ENCODE measurements around the gene SNED1.
"Not testable (repeated sequence)": the region's sequence is repeated elsewhere in the genome, so short reads cannot be mapped to it uniquely, and the experiment has no call there.

Gene SNED1

GRCh38 chr2:241083091-241083415, 84.6 kb downstream of the SNED1 start:
- no peak for DNase-seq (ENCODE audit: low read depth in 2 of 2)

GRCh38 chr2:241084856-241085444, 86.5 kb downstream of the SNED1 start:
- DNase-seq (ENCODE audit: low read depth in 2 of 2) = no peak

DNA sequence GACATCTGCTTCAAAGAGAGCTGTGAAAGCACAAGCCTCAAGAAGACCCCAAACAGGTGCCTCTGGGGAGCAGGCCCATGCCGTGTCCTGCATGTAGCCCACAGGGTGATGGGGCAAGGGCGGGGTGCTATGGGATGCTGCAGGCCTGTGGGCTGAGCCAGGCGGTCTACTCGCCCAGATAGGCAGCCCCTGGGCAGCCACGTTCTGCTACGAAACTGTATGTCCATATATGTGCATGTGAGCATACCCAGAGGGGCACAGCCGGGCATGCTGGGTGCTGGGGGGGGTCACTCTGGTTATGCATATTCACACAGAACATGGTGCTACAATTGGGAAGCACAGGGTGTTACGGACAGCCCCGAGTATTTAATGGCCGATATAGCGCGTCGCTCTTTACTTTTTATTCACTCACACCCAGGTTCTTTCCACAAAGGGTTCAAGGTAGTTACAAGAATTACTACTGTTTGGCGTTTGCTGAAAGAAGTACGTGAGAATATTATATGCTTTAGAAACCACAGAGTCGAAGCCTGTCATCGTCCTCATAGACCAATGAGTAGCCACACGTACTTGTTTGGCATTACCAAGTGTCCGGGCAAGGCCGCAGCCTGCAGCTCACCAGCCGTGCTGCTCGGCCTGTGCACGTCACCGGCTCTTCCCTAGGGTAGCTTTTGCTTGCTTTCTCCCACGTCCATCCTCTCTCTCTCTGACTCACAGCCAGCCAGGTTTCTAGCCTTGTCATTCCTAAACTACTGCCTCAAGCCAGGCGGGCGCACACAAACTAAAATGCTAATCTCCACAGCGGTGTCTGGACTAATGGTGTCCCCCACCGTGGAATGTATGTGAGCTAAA, 89.2 kb downstream of the SNED1 start:
- no peak for DNase-seq (ENCODE audit: low read depth in 2 of 2)

DNA sequence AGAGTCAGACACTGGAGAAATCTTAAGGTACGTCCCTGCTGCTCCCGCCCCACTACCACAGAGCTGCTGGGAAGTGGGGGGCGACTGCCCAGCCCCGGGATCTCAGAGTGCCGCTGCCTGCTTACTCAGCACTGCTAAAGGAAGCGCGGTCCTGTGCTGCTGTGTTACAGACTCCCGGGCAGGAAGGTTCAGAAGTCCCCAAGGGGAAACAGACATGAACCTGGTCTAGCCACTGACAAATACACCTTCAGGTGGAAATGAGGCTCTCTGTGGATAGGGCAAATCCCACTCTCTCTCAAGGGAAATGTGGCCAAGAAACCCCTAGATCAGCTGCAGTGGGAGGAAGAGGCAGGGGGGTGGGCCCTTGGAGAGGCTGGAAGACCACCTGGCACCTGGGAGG, 90.0 kb downstream of the SNED1 start:
- no peak for DNase-seq (ENCODE audit: low read depth in 2 of 2)

- no peak for DNase-seq (ENCODE audit: low read depth in 2 of 2)
Observed at GRCh38 chr2:241088791-241089732, 90.6 kb downstream of the SNED1 start.

DNA sequence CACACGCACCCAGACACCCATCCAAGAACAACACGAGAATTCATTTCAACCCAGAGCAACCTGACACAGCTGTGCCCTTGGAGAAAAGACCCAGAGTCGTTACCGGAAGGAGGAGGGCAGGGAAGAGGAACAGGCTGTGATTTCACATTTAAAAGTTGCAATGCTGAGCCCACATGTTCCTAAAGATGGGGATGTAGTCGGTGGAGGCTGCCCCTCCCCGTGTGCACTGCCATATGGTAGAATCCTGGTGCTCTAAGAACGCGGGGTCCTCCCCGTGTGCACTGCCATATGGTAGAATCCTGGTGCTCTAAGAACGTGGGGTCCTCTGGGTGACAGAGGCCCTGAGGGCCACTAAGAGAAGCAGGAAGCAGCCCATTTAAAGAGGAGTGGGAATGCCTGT, 92.8 kb downstream of the SNED1 start:
- no peak for DNase-seq (ENCODE audit: low read depth in 2 of 2)

- DNase-seq (ENCODE audit: low read depth in 2 of 2) = no peak
Observed at GRCh38 chr2:241091734-241092445, 93.5 kb downstream of the SNED1 start.

DNA sequence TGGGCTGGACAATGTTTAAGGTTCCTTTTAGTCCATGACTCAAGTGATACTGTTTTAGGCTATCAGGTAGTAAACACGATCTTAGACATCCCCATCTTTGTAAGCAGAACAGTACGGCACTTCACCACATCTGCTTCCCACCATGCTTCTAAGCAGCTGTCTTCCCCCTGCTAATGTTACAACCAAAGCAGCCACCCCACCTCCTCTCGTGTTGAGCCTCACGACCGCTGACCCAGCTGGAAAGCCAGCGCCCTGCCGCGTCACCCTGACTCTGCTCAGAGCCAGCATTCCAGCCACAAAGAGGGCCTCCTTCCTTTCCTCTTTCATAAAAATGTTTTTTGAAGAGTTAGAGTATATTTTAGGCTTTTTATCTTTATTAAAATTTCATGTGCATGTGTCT, 94.3 kb downstream of the SNED1 start:
- no peak for DNase-seq (ENCODE audit: low read depth in 2 of 2)

GRCh38 chr2:241093133-241093781, 94.8 kb downstream of the SNED1 start:
- not testable (repeated sequence) for DNase-seq (ENCODE audit: low read depth in 2 of 2)

DNA sequence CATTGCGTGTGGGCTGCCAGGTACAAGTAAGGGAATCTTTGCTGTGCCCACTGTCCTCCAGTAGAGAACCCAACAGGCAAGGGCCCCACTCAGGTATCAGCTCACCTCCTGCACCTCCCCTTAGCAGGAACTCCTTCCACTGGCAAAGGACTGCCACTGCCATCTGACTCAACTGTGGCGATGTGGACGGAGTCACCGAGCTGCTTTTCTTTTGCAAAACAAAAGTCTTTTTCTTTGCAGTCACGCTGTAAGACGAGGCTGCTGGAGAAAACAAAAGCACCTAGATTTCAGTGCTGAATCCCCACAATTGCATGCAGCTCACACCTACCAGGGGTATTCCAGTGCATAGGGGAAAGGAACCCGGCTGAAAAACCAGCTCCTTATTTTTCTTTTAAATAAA, 95.8 kb downstream of the SNED1 start:
- DNase-seq (ENCODE audit: low read depth in 2 of 2) = no peak

DNA sequence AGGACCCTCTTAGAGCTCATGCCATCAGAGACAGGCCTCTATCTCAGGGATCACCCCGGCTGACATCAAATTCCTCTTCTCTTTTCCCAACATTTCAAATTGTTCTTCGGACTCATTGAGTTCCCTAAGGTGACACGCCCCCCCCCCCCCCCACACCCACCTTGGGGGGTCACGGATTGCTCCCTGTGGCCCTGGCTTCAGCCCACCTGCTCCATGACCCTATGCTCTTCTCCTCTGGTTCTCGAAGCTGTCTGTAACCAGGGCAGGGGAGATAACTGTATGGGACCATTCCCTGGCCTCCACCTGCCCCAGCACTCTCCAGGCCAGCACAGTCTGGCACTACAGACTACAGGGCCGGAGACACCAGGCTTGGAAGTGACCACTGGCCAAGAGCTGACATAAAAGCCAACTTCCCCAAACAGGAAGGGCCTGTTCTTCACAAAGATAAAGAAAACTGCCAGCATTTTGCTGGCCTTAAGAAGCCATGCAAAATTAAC, 96.6 kb downstream of the SNED1 start:
- DNase-seq (ENCODE audit: low read depth in 2 of 2) = no peak

- no peak for DNase-seq (ENCODE audit: low read depth in 2 of 2)
Observed at GRCh38 chr2:241095594-241096290, 97.3 kb downstream of the SNED1 start.

DNA sequence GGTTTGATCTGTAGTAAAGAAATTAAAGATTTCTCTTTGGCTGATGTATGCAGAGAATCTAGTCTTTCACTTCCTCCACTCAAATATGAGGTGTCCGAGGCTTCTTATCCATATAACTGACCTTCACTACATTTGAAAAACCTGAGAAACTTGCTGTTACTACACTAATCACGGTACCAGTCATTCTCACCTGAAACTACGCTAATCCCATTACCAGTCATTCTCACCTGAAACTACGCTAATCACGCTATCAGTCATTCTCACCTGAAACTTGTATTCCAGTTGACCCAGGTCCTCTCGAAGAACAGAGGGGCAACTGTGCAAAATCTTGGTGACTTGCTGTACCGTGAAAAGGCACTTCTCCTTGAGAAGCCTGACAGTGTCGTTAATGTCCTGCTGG, 98.6 kb downstream of the SNED1 start:
- DNase-seq (ENCODE audit: low read depth in 2 of 2) = no peak

- DNase-seq (ENCODE audit: low read depth in 2 of 2) = no peak
Observed at GRCh38 chr2:241099246-241099645, 100.8 kb downstream of the SNED1 start.

DNA sequence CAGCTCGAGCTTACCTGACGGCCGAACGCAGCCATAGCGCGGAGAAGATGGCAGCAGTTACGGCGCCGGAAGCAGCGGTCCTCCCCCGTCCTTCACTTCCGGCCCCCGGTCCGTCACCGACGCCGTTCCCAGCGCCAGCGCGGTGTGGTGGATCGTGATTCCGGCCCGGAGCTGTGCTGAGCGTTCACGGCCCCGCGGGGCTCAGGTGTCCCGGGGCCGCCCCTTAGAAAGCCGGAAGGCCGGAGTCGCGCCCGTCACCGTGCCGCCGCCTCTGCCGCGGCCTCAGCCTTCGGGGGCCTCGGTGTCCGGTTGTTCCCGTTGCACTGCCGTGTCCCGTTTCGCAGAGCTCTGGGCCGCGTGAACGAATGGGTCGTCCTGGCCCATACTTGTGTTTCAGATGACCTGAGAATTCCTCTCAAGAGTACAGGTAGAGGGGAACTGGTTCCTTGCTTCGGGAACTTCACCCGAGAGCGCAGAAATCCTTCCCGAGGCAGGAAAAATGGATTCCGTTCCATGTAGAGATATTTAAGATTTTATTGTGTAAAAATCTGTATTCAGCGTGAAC, 103.9 kb downstream of the SNED1 start, which contains the start of gene MTERF4:
TSS of gene MTERF4 (minus strand) at position 49 of the 565 bp plus-strand sequence. CDS start at position 35, 14 bp downstream.
- DNase-seq (ENCODE audit: low read depth in 2 of 2) = peak; percentile 74 to 82

GRCh38 chr2:241103176-241103595, 104.8 kb downstream of the SNED1 start:
- DNase-seq (ENCODE audit: low read depth in 2 of 2) = no peak

DNA sequence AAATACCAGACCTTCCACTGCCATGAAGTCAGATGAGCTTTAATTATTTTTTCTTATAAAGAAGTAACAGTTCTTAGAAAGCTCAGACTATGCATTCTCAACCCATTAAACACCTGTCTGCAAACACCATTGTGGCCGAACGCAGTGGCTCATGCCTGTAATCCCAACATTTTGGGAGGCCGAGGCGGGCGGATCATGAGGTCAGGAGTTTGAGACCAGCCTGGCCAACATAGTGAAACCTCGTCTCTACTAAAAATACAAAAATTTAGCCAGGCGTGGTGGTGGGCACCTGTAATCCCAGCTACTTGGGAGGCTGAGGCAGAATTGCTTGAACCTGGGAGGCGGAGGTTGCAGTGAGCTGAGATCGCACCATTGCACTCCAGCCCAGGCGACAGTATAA, 106.2 kb downstream of the SNED1 start:
- not testable (repeated sequence) for DNase-seq (ENCODE audit: low read depth in 2 of 2)

DNA sequence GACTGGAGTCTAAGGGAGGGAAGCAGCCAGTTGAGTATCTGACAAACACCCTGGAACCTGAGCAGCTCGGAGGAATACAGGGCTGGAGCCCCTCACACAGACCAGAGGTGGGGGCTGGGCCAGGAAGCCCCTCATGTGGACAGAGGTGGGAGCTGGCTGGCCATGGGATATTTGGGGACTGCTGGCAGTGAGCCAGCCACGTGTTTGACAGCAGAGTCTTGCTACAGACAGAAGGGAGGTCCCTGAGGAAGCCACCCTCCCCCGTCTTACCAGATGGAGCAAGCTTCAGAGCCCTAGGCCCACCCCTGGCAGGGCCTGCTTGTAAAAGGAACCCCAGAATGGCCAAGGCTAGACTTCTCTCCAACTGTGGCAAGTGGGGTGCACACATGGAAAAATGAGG, 107.2 kb downstream of the SNED1 start:
- DNase-seq (ENCODE audit: low read depth in 2 of 2) = no peak

GRCh38 chr2:241107031-241107783, 108.8 kb downstream of the SNED1 start:
- no peak for DNase-seq (ENCODE audit: low read depth in 2 of 2)

Data from stimulated activated CD8-positive, alpha-beta memory T cell treated with anti-CD3 and anti-CD28 coated beads, Interleukin-7, amount 100 ng/mL, for 4 hours (primary cell).